Activated effector memory CD4-positive, alpha-beta T cell treated with Interleukin-2 at 50 U/mL for 16 hours (primary cell): ENCODE results near the gene INSL6.
A peak's percentile ranks its signal among the peaks of the same experiment; 100 is the strongest.
"Not testable (repeated sequence)": the region's sequence is repeated elsewhere in the genome, so short reads cannot be mapped to it uniquely, and the experiment has no call there.

Experiments
- DNase-seq: peaks from one replicate; pipeline ENCODE4 v3.0.0-alpha.2; 2020

INSL6 gene

GRCh38 chr9:5185220-5185840 lies at the start of gene INSL6:
Gene INSL6, minus strand, starts transcription at chr9:5185639. Its CDS starts 37 bp downstream, at chr9:5185602.
- DNase-seq: no peak

DNA sequence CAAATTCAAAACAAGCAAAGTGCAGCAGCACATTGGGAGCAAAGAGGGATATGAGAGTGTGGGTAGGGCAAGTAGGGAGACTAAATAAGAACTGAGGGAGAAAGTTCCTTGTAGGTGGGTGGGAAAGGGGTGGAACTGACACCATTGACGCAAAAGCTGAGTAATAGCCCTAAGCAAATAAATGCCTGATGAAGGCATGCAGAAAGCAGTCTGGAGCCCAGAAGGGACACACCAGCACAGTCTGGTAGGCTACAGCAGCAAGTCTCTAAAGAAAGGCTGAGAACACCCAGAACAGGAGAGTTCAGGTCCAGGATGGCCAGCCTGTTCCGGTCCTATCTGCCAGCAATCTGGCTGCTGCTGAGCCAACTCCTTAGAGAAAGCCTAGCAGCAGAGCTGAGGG lies 45.8 kb upstream of the INSL6 start, which contains the start of gene INSL4:
Gene INSL4 (plus strand): TSS at position 208 of the 400 bp plus-strand sequence. CDS start 105 bp downstream, at position 313.
- DNase-seq: no peak

- no peak for DNase-seq
Observed at GRCh38 chr9:5230554-5230953, 45.1 kb upstream of the INSL6 start.

- no peak for DNase-seq
Observed at GRCh38 chr9:5205071-5205470, 19.6 kb upstream of the INSL6 start.

DNA sequence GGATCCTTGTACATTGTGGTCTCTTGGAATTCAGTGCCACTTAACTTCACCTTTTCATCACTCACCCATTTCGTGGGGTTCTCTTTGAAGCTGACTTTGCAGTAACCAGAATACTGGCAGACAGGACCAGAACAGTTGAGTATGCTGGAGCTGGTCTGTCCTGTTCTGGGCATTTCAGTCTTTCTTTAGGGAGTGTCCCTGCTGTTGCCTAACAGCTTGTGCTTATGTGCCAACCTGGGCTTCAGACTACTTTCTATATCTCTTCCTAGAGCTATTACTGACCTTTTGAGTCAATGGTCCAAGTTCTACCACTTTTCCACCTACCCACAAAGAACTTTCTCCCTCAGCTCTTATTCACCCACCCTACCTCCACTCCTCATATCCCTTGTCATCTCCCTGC lies 10.0 kb upstream of the INSL6 start:
- DNase-seq: no peak

GRCh38 chr9:5193345-5193744 lies 7.9 kb upstream of the INSL6 start:
- DNase-seq: no peak

GRCh38 chr9:5191985-5192384 lies 6.5 kb upstream of the INSL6 start:
- no peak for DNase-seq

DNA sequence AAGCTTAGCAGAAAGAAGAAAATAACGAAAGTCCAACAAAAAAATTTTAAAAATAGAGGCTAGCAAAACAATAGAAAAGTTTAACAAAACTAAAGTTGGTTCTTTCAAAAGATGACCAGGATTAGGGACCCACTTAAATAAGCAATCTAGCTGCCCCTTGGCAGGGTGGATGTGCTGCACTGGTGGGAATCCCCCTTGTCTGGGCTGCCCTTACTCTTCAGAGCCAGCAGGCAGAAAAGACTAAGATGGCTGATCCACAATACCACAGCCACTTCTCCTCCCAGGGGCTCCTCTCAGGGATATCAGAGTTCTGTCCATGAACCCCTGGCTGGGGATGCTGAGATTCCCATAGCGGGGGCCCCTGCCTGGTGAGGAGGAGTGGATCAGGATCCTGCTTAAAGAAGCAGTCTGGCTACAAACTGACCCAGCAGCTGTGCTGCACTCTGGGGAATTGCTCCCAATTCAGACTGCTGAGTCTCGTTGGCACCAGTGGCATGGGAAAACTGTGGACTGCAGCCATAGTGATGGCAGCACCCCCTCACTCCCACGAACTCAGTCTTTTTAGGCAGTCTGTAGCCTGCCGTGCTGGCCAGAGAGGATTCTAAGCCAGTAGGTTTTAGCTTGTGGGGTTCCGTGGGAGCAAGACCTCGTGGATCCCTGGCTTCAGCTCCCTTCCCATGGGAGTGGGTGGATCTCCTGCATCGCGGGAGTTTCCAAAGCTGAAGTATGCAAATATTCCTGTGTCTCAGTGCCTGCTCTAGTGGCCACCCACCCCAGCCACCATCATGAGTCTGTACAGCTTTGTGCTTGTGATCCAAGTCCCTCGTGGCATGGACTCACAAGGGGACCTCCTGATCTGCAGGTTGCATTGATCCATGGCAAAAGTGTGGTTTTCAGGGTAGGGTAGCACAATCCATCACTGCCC lies 2.9 kb upstream of the INSL6 start:
- DNase-seq: no peak

DNA sequence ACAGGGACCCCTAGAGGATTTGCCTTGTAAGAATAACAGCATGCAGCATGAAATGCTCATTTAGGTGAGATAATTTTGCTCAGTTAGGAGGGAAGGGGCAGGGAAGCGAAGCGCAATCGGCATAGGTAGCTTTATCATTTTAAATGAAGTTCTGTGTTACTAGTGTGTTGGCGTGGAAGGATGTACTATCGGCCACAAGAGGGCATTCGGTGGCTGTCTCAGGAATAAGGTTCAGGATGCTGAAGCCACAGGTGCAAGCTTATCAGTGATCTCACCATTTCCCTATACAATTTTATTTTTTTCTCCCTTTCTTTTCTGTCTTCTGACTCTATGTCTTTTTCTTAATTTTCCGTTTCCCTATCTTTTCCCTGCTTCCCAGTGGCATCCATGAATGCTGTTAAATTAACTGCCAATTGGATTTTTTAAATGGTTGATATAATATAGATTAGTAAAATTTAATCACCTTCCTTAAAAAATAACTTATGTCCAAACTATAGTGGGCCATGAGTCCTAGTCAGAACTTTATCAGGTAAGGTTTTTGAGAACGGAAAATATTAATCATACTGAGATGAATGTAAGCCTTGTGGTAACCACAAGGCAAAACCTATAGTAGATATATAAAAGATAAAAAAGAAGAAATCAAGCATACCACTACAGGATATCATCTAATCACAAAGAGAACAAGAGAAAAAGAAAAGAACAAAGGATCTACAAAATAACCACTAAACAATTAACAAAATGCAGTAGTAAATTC lies 1.2 kb upstream of the INSL6 start:
- peak; percentile 48 for DNase-seq

- no peak for DNase-seq
Observed at GRCh38 chr9:5184776-5185175, 663 bp downstream of the INSL6 start.

DNA sequence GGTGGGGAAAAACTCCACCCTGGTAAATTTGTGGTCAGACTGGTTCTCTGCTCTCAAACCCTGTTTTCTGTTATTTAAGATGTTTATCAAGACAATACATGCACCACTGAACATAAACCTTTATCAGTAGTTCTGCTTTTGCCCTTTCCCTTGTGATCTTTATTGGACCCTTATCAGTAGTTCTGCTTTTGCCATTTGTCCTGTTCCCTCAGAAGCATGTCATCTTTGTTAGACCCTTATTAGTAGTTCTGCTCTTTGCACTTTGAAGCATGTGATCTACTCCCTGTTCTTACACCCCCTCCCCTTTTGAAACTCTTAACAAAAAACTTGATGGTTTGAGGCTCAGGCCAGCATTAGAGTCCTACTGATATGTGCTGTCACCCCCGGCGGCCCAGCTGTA lies 4.8 kb downstream of the INSL6 start:
- DNase-seq: not testable (repeated sequence)

- no peak for DNase-seq
Observed at GRCh38 chr9:5178126-5178805, 7.2 kb downstream of the INSL6 start.

DNA sequence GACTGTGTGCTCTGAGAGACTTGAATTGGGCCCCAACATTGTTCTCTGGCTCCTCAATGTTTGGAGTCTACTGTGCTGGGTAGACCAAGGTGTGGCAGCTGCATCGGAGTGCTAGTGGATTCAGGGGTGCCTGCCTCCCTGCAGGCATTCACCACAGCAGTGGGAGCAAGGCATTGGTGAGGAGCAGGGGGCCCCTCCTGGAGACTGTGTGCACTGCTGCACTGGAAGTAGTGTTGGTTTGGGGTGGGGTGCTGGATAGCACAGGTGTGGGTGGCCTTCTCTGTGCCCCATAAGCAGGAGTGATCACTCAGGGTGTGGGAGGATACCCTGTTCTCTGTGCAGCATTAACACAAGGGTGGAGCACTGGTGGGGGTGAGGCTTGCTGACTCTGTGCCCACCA lies 39.2 kb downstream of the INSL6 start:
- DNase-seq: no peak

- DNase-seq: no peak
Observed at GRCh38 chr9:5144217-5144616, 41.2 kb downstream of the INSL6 start.

GRCh38 chr9:5140151-5140550 lies 45.3 kb downstream of the INSL6 start:
- no peak for DNase-seq

DNA sequence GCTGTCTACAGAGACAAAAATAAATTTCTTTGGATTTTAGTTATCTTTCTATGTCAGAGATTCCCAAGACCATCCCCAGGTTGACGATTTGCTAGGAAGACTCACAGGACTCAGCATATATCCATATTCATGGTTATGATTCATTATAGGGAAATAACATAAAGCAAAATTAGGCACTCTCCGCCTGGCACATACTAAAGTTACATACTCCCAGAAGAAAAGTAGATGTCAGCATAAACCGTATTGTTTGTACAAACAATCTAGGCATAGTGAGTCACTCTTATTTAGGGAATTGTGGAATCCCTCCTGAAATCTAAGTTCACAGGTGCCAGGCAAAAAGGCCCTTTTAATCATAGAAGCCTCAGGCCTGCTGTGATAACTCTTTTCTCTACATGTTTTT lies 62.9 kb downstream of the INSL6 start:
- DNase-seq: no peak

DNA sequence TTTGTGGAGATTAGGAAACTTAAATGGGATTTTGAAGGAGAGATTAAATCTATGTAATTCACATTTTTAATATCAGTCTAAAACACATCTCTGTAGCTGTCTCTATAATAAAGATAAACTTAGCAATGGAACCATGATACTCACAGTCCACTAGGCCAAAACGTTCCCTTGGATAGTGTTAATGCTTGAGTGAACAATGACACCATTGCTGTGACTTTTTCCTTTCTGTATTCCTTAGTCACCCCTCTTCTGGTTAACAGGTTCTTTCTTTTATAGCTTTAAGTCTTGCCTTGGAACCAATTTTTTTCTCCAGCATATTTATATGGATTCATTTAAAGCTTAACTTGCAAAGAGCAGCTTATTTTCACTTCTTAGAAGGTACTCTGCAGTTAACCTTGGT lies 63.3 kb downstream of the INSL6 start:
- DNase-seq: no peak

GRCh38 chr9:5113994-5114748 lies 71.3 kb downstream of the INSL6 start:
- no peak for DNase-seq
